Skin of body (tissue), 2 donors: Measurements from ENCODE around the gene NDUFS7. TPM values are rescaled to one million over a fixed set of nuclear protein-coding genes. Genes with fewer than 3 reads are reported as not detected.
A peak's percentile ranks its signal among the peaks of the same experiment; 100 is the strongest.
"Not testable (repeated sequence)": the region's sequence is repeated elsewhere in the genome, so short reads cannot be mapped to it uniquely, and the experiment has no call there.

Experiments
- DNase-seq: peaks from one replicate; lab custom pipeline; 2025; lab: John Stamatoyannopoulos, UW
- total RNA-seq: library from RNA; depleted of rRNA; stranded (reverse); fragments of >200 nt; gene quantifications from one replicate; pipeline ENCODE4 v1.2.3, GENCODE V29; 2014

Gene NDUFS7
- total RNA-seq, 1 donor from 2014 or later, result 27.3 TPM

- no peak for DNase-seq
Measured at GRCh38 chr19:1417681-1418495, 34.2 kb downstream of the NDUFS7 start.

GRCh38 chr19:1418496-1418775 lies 34.7 kb downstream of the NDUFS7 start:
- no peak for DNase-seq

DNA sequence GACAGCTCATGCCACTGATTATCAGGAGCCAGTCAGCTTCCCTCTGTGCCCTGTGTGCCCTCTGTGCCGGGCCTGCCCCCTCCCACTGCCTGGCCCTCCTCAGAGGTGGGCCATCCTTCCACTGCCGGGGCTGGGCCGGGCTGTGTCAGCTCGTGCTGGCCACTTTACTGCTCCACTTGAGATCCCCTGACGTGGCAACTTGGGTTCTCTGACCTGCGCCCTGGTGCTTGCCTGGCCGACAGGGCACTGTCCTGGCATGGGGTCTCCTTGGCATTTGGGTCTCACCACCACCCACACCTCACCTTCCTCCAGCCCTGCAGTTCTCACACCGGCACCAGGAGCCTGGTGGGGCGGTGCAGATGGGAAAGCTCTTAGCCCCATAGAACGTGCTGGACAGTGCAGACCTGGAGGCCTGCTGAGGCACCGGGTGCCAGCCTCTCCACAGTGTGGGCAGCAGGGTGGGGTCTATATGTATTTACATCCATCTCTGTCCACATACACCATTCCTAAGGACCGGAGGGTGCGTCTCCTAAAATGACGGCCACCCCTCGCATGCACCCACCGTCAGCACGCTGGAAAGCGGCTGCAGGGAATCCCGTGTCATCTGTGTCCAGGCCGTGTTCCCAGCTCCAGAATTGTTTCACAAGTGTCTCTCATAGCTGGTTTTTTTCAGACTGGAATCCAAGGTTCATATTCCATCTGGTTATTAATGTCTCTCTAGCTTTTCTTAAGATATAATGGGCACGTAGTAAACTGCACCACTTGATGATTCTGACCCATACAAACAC lies 35.4 kb downstream of the NDUFS7 start:
- DNase-seq, result no peak

- not testable (repeated sequence) for DNase-seq
Measured at GRCh38 chr19:1420085-1420484, 36.4 kb downstream of the NDUFS7 start.

GRCh38 chr19:1420590-1420989 lies 36.9 kb downstream of the NDUFS7 start:
- DNase-seq, result no peak

DNA sequence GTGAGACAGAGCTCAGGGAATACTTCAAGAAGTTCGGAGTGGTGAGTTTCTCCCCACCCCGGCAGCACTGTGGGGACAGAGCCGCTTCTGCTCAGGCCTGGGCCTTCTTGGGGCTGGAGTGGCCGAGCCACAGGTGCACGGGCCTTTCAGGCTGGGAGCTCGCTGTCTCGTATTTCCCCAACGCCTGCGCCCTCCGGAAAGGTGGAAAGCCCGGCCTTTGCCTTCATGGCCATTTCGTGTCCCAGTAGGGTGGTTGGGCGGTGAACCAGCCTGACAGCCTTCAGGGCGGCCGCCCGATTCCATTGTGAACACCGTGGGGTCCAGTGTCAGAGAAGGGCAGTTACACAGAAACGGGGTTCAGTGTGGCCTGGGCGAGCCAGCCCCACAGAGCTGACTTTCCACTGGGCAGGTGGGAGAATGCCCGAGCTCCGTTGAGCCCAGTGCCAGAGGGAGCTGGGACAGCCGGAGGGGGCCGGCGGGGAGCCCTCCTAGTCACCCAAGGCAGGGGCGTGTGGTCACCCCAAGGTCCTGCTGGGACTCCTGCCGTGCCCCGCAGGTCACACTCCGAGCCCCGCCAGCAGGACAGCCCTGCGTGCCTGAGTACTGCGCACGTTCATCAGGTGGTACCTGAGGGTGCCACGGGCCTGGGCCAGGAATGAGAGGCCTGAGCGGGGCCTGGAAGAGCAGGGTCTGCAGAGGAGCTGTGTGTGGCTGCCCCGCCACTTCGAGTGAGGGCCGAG lies 37.7 kb downstream of the NDUFS7 start:
- DNase-seq, result no peak

GRCh38 chr19:1421958-1422305 lies 38.2 kb downstream of the NDUFS7 start:
- DNase-seq, result no peak

DNA sequence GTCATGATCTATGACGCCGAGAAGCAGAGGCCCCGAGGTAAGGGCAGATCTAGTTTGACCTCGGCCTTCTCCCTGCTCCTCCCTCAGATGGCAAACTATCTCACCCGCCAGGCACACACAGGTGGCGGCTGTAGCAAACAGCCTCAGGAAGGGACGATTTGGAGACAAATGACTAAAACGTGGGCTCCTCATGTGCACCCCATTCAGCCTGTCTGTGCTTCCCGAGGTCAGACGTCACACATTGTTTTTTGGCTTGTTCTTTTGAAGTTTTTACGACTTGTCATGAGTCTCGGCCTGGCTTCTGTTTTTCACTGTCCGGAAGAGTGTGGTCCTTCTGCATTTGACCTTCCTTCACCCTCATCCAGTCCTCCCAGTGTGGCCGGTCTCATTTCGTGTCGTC lies 38.7 kb downstream of the NDUFS7 start:
- no peak for DNase-seq

DNA sequence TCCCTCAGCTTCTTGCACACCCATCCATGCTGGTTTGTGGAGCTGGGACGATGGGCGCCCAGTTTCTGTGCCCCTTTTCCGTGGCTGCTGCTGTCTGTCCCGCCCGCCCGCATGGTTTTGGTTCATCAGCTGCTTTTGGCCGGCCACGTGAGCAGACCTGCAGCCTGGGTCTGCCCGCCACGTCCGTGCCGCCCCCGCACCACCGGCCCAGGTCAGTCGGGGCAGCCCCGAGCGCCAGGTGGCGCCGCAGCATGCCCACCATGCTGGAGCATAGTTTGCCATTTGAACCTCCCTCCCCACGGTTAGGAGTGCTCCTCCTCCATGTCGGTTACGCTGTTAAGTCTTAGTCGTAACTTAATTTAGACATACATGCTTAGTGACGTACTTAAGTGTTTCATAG lies 39.2 kb downstream of the NDUFS7 start:
- DNase-seq, result no peak

GRCh38 chr19:1423436-1424191 lies 39.9 kb downstream of the NDUFS7 start:
- no peak for DNase-seq

DNA sequence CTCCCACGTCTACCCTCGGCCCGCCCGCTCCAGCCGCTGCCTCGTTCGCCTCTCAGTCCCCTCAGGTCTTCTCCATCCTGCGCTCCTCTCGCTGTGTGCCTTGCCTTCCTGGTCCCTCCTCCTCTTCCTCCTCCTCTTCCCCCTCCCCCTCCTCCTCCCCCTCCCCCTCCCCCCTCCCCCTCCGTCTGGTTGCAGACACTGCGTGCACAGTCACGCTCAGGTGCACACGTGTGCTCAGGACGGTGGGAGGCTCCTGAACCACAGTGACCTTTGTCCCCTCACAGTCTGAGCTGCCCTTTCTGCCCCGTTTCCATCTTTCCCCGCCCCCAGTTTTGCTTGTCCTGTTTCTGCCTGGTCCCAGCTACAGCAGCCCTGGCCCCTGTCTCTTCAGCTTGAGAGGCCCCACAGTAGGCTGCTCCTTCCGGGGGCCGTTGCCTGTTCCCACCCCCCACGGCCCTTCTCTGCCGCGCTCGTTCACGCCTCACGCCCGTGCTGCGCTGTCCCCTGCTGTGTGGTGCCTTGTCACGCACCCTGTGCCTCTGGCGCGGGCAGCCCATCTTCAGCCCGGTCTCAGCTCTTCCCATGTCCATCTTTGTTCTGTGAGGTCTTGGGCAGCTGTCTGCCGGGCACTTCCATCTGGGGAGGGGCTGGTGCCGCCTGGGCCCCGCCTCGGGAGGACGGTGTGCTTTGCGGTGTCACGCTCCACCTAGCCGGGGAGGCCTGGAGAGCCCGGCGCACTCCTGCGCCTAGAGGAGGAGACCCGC lies 40.7 kb downstream of the NDUFS7 start:
- DNase-seq, result no peak

GRCh38 chr19:1425102-1425837 lies 41.6 kb downstream of the NDUFS7 start:
- DNase-seq, result peak; percentile 70

DNA sequence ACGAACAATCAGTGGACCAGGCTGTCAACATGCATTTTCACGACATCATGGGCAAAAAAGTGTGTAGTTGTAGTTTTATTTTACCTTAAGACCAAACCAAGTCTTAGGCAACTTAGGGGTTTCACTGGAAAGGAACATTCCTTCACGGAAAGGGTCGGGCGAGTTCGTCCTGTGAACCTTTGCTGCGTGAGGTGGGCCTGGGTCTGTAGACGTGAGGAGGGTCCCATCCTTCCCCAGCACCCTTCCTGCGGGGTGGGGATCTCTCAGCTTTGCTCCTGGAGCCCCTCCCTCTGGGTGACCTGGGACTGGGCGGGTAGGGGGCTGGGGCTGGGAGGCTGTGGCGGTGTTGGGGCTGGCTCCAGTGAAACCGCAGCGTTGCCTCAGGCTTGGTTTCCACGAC lies 42.2 kb downstream of the NDUFS7 start:
- DNase-seq, result no peak

GRCh38 chr19:1426736-1427135 lies 43.0 kb downstream of the NDUFS7 start:
- DNase-seq, result no peak

- DNase-seq, result no peak
Measured at GRCh38 chr19:1427221-1427920, 43.7 kb downstream of the NDUFS7 start.

- DNase-seq, result no peak
Measured at GRCh38 chr19:1428738-1429391, 45.2 kb downstream of the NDUFS7 start.

DNA sequence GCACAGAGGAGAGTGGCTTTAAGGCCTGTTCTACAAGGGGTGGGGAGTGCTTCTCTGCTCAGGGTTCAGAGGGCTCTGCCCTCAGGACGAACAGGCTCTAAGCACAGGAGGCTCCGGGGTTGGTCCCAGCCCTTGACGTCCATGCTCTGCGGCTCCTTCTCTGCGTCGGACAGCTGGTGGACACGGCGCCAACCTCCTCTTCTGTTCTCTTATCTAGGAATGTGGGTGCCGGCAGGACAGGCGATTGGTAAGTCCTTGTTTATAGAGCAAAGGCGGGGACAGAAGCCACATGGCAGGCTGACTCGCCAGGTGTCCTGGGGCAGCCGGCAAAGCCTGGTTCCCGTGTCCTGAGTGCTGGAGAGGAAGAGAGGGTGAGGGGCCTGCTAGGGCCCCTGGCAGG lies 46.0 kb downstream of the NDUFS7 start:
- no peak for DNase-seq

GRCh38 chr19:1430246-1430645 lies 46.5 kb downstream of the NDUFS7 start:
- no peak for DNase-seq
